GM12873 (cell line): ENCODE measurements around the gene RPL13A.

Experiments
- CTCF ChIP-seq: IDR thresholded peaks from 2 replicates; pipeline ENCODE4 v1.5.1; 2012; ENCODE audit warnings: low read depth, mild to moderate bottlenecking, moderate library complexity, low read length, control low read depth; ENCODE audit not compliant: insufficient read depth; ENCODE audit errors: missing control alignments

Gene RPL13A

GRCh38 chr19:49499030-49499670, 11.7 kb downstream of the RPL13A start:
- no peak for TF ChIP-seq CTCF

GRCh38 chr19:49502866-49503581, 15.6 kb downstream of the RPL13A start:
- TF ChIP-seq CTCF: peak; percentile 61

GRCh38 chr19:49503582-49503962, 16.2 kb downstream of the RPL13A start:
- TF ChIP-seq CTCF: no peak

- peak; percentile 92 for TF ChIP-seq CTCF
These were observed 19.2 kb downstream of the RPL13A start for GRCh38 chr19:49506575-49507105.

- TF ChIP-seq CTCF: no peak
These were observed 20.5 kb downstream of the RPL13A start for GRCh38 chr19:49507803-49508494.

- no peak for TF ChIP-seq CTCF
These were observed 25.8 kb downstream of the RPL13A start for GRCh38 chr19:49512970-49513745.
